Mesendoderm (in vitro differentiated cells): ENCODE measurements around the gene DLX2.

Experiments
- DNase-seq: peaks from one replicate; pipeline ENCODE4 v3.0.0; 2013
- H2AK5ac ChIP-seq: 2 replicates; pipeline ENCODE4 v1.6.1; 2013; ENCODE audit warnings: low read length, inconsistent platforms
- H2BK120ac ChIP-seq: 2 replicates; pipeline ENCODE4 v1.6.1; 2013; ENCODE audit warnings: low read depth, mild to moderate bottlenecking, low read length, moderate library complexity, mixed read lengths
- H2BK15ac ChIP-seq: replicated peaks from 2 replicates; pipeline ENCODE4 v1.6.1; 2013; ENCODE audit warnings: low read depth, mild to moderate bottlenecking, moderate library complexity
- H2BK5ac ChIP-seq: 2 replicates; pipeline ENCODE4 v1.6.1; 2013; ENCODE audit warnings: low read length, inconsistent platforms
- H3K18ac ChIP-seq: 2 replicates; pipeline ENCODE4 v1.6.1; 2013; ENCODE audit warnings: mild to moderate bottlenecking, low read length, mixed read lengths
- H3K23ac ChIP-seq: one replicate; pipeline ENCODE4 v1.6.1; 2013; ENCODE audit warnings: low read length
- H3K27ac ChIP-seq: 2 replicates; pipeline ENCODE4 v1.5.1; 2013; ENCODE audit warnings: low read depth, mild to moderate bottlenecking, inconsistent platforms, low read length, moderate library complexity
- H3K27me3 ChIP-seq: 2 replicates; pipeline ENCODE4 v1.6.1; 2013; ENCODE audit warnings: low read length, control low read depth, mild to moderate bottlenecking, inconsistent platforms; ENCODE audit not compliant: insufficient read depth, poor library complexity
- H3K36me3 ChIP-seq: 2 replicates; pipeline ENCODE4 v1.6.1; 2013; ENCODE audit warnings: low read length, inconsistent platforms; ENCODE audit not compliant: control insufficient read depth, insufficient read depth
- H3K4ac ChIP-seq: one replicate; pipeline ENCODE4 v1.6.1; 2013; ENCODE audit warnings: low read depth, mild to moderate bottlenecking, low read length, moderate library complexity
- H3K4me1 ChIP-seq: 2 replicates; pipeline ENCODE4 v1.6.1; 2013; ENCODE audit warnings: low read depth, low read length, inconsistent platforms; ENCODE audit not compliant: control insufficient read depth
- H3K4me2 ChIP-seq: 2 replicates; pipeline ENCODE4 v1.6.1; 2013; ENCODE audit warnings: low read length
- H3K4me3 ChIP-seq: 2 replicates; pipeline ENCODE4 v1.5.1; 2013; ENCODE audit warnings: mild to moderate bottlenecking, low read length
- H3K56ac ChIP-seq: one replicate; pipeline ENCODE4 v1.6.1; 2013; ENCODE audit warnings: low read length
- H3K79me1 ChIP-seq: 2 replicates; pipeline ENCODE4 v1.6.1; 2013; ENCODE audit warnings: low read length, inconsistent platforms
- H3K79me2 ChIP-seq: 2 replicates; pipeline ENCODE4 v1.6.1; 2013; ENCODE audit warnings: mild to moderate bottlenecking, low read length; ENCODE audit not compliant: control insufficient read depth, insufficient read depth
- H3K9ac ChIP-seq: 2 replicates; pipeline ENCODE4 v1.6.1; 2013; ENCODE audit warnings: low read length, inconsistent platforms
- H4K5ac ChIP-seq: one replicate; pipeline ENCODE4 v1.6.1; 2013; ENCODE audit warnings: low read length
- H4K8ac ChIP-seq: one replicate; pipeline ENCODE4 v1.6.1; 2013; ENCODE audit warnings: low read depth, mild to moderate bottlenecking, control low read depth, low read length, moderate library complexity
- WGBS: extraction: QIAGEN DNeasy Blood & Tissue Kit; methylation state at CpG from one replicate; pipeline ENCODE4 v1.1.7; 2013; ENCODE audit warnings: low lambda C conversion rate, missing lambda C conversion rate; ENCODE audit not compliant: insufficient coverage; ENCODE audit errors: extremely low coverage; 5-methylcytosine and 5-hydroxymethylcytosine counted together

Gene DLX2

GRCh38 chr2:172053486-172053885, 49.2 kb downstream of the DLX2 start:
- Histone ChIP-seq H2BK120ac (no peak overlapping the region), H3K56ac (no peak overlapping the region), H3K27ac (no peak overlapping the region), H4K8ac (no peak overlapping the region), H2BK15ac (no peak overlapping the region), H2AK5ac (no peak overlapping the region), H3K79me1 (no peaks in the 10 kb centered on the region), H3K4me2 (no peak overlapping the region), H3K4me3 (no peak overlapping the region), H3K79me2 (no peaks in the 10 kb centered on the region), H3K4me1 (no peaks in the 10 kb centered on the region), H3K27me3 (no peaks in the 10 kb centered on the region), H3K23ac (no peak overlapping the region), H3K36me3 (no peaks in the 10 kb centered on the region), H3K18ac (no peak overlapping the region), H3K4ac (no peak overlapping the region), H3K9ac (no peak overlapping the region), H4K5ac (no peak overlapping the region), H2BK5ac (no peak overlapping the region)
- DNase-seq = no peak
- no CpG with 5 or more reads among the region's 1 CpG for WGBS

- no peak overlapping the region for H3K56ac ChIP-seq
- no peak overlapping the region for H4K8ac ChIP-seq
- no peaks in the 10 kb centered on the region for H3K4me1 ChIP-seq
- no peaks in the 10 kb centered on the region for H3K79me2 ChIP-seq
- no peak overlapping the region for H3K4me3 ChIP-seq
- no peak overlapping the region for H3K23ac ChIP-seq
- no peak overlapping the region for H2BK120ac ChIP-seq
- H2BK15ac ChIP-seq = no peak overlapping the region
- no peak overlapping the region for H2AK5ac ChIP-seq
- H3K27ac ChIP-seq = no peak overlapping the region
- no peaks in the 10 kb centered on the region for H3K36me3 ChIP-seq
- H3K27me3 ChIP-seq = no peaks in the 10 kb centered on the region
- H3K9ac ChIP-seq = no peak overlapping the region
- DNase-seq = no peak
- no peaks in the 10 kb centered on the region for H3K79me1 ChIP-seq
- no CpG with 5 or more reads among the region's 4 CpGs for WGBS
- no peak overlapping the region for H2BK5ac ChIP-seq
- H3K18ac ChIP-seq = no peak overlapping the region
- no peak overlapping the region for H3K4me2 ChIP-seq
- H4K5ac ChIP-seq = no peak overlapping the region
- no peak overlapping the region for H3K4ac ChIP-seq
Observed at GRCh38 chr2:172052000-172052983, 50.4 kb downstream of the DLX2 start.

DNA sequence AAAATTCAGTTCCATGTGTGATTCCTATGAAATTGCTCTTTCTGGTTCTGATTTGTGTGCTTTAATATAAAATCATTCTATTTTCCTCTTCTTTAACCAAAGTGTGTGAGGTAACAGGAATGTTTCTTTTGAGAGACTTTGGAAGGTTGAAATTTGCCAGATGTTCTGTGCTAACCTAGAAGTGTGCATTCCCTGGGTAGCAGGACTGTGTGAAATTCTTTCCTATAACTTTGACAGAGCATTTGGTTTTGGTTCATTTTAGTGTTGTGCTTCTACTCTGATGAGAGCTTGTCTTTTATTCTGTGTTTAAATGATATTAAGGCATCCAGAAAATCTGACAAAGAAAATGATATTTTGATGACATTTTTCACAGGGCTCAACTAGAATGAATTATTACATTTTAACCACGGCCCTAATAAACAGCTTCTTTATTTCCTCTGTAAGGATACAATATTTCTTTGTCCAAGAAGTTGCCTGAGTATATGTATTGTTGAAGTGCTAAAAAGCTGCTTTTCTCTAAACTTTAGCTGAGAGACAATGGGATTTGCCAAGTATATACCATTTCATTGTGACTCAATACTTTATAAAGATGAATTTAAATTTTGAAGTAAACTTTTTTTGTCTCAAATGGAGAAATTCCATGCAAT, 52.1 kb downstream of the DLX2 start:
- WGBS = no CpG with 5 or more reads among the region's 1 CpG
- Histone ChIP-seq H3K4ac (no peak overlapping the region), H3K4me1 (no peaks in the 10 kb centered on the region), H2BK5ac (no peak overlapping the region), H3K27me3 (no peaks in the 10 kb centered on the region), H3K27ac (no peak overlapping the region), H3K9ac (no peak overlapping the region), H3K79me2 (no peaks in the 10 kb centered on the region), H4K8ac (no peak overlapping the region), H3K4me2 (no peak overlapping the region), H4K5ac (no peak overlapping the region), H2BK120ac (no peak overlapping the region), H2BK15ac (no peak overlapping the region), H3K23ac (no peak overlapping the region), H2AK5ac (no peak overlapping the region), H3K4me3 (no peak overlapping the region), H3K56ac (no peak overlapping the region), H3K79me1 (no peaks in the 10 kb centered on the region), H3K36me3 (no peaks in the 10 kb centered on the region), H3K18ac (no peak overlapping the region)
- DNase-seq = no peak

DNA sequence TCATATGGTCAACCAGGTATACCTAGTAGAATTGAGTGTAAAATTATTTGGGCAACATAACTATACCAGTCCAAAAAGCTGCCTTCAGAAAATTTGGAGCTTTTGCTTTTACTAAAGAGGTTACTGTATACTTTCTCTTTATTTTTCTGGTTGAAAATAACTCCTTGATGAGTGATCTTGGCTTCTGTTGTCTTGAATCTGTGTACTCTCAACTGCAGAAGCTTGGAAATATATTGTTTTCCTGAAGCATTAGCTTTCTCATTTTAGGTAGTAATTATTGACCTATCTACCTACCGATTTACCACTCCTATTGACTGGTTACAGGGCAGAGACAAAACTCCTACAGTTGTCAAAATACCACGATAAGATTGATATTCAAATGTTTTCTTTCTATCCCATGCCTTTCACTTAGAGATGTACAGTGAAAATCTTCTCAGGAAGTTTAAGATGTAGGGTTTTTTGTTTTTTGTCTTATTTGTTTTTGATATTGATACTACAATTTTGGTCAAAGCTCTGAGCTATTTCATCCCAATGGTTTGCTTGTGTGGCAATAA, 53.1 kb downstream of the DLX2 start:
- H2BK5ac ChIP-seq = no peak overlapping the region
- no peak overlapping the region for H3K18ac ChIP-seq
- no peak overlapping the region for H2AK5ac ChIP-seq
- no peak overlapping the region for H2BK15ac ChIP-seq
- H4K8ac ChIP-seq = no peak overlapping the region
- no peaks in the 10 kb centered on the region for H3K36me3 ChIP-seq
- H3K23ac ChIP-seq = no peak overlapping the region
- H3K79me2 ChIP-seq = no peaks in the 10 kb centered on the region
- H3K9ac ChIP-seq = no peak overlapping the region
- no peak overlapping the region for H3K4ac ChIP-seq
- no peaks in the 10 kb centered on the region for H3K79me1 ChIP-seq
- no peak overlapping the region for H3K27ac ChIP-seq
- H3K56ac ChIP-seq = no peak overlapping the region
- no CpG with 5 or more reads among the region's 2 CpGs for WGBS
- no peak overlapping the region for H3K4me2 ChIP-seq
- H3K4me1 ChIP-seq = no peaks in the 10 kb centered on the region
- no peak for DNase-seq
- H4K5ac ChIP-seq = no peak overlapping the region
- H3K4me3 ChIP-seq = no peak overlapping the region
- H2BK120ac ChIP-seq = no peak overlapping the region
- no peaks in the 10 kb centered on the region for H3K27me3 ChIP-seq
